Measurements from ENCODE around the gene MDM2.

Gene MDM2

GRCh38 chr12:68885381-68885780, 77.4 kb downstream of the MDM2 start:
- DNase-seq = no peak

DNA sequence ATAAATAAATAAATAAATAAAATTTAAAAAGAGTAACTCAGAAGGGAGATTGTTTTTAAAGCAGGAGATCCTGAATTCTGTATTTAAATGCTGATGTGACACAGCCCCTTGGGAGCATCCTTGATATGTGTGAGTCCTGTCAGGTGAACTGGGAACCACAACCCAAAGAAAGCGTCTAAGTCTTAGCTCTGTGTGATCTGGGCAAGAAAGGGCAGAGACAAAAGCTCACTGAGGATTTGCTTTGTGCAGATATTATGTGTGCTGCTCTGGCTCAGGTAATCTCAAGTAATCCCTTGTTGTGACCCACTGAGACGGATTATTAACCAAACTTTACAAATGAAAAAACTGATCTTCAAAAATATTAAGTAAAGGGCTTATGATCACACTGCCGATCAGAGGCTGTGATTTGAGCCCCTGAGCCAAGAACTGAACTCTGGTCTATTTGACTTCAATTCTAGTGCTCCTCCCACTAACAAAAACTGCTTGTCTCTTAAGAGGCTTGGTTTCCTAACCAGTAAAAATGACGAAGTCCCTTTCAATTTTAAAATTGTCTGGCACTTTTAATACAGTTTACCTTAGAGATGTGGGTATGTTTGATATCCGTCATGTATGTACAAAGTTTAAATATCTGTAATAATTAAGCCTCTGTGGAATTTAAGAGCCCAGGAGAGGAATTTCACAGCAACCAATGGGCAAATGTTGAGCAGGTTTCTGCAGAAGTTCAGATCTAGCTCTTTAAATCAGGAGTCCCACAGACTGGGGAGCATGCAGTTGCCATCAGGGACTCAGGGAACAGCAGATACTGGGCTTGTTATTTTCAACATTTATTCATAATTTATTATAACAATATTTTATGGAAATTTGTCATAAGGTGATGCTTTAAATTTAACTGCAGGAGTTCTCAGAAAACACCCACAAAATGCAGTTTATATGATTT, 78.9 kb downstream of the MDM2 start:
- DNase-seq = no peak

GRCh38 chr12:68887641-68888040, 79.7 kb downstream of the MDM2 start:
- no peak for DNase-seq

GRCh38 chr12:68888243-68888642, 80.3 kb downstream of the MDM2 start:
- no peak for DNase-seq

- DNase-seq = no peak
Observed at GRCh38 chr12:68890701-68891113, 82.7 kb downstream of the MDM2 start.

DNA sequence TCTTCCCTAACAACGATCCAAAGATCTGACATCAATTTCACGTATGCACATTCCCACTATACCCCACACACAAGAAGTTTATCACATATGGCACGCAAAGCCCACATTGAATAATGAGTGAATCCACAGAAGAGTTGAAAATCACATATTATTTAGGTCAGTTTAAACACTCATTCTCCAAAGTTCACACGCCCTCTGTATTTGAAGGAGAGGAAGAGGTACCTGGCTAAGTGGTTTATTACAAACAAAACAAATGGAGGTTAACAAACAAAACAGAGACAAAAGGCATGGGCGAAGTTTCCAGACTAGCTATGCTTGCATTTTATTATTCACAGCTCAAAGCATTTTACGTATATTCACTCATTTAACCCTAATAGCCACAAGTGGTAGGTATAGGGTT, 83.2 kb downstream of the MDM2 start:
- no peak for DNase-seq

DNA sequence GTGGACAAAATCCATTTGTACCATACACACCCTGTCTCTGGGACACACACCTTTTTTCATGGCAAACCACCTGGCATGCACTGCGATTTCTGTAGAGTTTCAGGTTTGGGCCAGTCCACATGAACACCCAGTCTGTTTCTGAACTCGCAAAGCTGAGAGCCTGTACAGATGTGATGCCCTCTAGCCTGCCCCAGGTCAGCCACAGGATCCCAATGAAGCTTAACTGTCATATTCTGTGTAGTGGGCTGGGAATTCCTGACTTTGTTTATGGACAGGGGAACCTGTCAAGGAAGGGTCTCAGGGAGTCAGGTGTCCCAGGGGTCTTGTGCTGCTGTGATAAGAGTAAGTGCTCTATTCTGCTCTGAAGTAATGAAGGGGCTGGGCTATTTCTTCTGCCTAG, 85.2 kb downstream of the MDM2 start:
- DNase-seq = no peak

- no peak for DNase-seq
Observed at GRCh38 chr12:68893741-68894140, 85.8 kb downstream of the MDM2 start.

GRCh38 chr12:68894276-68894855, 86.4 kb downstream of the MDM2 start:
- DNase-seq = no peak

DNA sequence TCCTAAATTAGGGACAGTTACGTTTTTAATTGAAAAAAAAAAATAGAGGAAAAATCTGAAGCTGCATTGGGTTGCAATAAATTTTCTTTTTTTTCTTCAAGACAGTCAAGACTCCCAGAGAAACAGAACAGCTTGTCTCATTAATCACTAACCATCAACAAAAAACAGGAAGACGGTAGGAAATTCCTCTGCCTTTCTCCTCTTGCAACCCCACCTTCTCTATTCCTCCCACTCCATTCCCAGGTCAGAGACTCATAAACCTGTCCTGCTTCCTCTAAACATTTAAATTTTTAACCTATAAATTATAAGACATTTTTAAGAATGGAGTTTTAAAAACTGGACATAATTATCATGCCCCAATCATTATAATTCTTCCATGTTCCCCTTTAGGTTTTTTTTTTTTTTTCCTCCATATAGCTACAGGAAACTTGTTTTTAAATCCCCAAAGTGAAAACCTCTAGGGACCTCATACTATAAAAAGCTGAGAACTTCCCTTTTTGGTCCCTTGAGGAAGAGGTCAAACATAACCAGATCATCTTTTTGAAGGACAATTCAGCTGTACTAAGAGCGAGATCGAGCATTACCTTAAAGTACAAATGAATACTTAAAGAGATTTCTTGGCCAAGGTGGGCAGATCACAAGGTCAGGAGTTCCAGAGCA, 89.0 kb downstream of the MDM2 start:
- DNase-seq = no peak

GRCh38 chr12:68899251-68899771, 91.3 kb downstream of the MDM2 start:
- no peak for DNase-seq

DNA sequence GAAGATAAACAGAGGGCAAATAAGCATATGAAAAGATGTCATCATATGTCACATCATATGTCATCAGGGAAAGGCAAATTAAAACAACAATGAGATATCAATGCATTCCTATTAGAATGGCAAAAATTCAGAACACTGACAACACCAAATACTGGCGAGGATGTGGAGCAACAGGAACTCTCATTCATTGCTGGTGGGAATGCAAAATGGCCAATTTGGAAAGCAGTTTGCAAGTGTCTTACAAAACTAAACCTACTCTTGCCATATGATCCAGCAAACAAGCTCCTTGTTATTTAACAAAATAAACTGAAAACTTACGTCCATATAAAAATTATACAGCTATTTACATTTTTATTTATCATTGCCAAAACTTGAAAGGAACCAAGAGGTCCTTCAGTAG, 92.3 kb downstream of the MDM2 start:
- DNase-seq = no peak

All from stimulated activated CD4-positive, alpha-beta T cell treated with anti-CD3 and anti-CD28 coated beads, Interleukin-2, amount 100 ng/mL, for 24 hours (primary cell).